GM21360 (cell line): Measurements from ENCODE around the gene TEAD4.

Experiments
- ATAC-seq: cut with Tn5 transposase; IDR thresholded peaks from one replicate; pipeline ENCODE4 v1.9.1; 2021; ENCODE audit warnings: mild to moderate bottlenecking, moderate library complexity; ENCODE audit not compliant: unreplicated experiment

The TEAD4 gene

DNA sequence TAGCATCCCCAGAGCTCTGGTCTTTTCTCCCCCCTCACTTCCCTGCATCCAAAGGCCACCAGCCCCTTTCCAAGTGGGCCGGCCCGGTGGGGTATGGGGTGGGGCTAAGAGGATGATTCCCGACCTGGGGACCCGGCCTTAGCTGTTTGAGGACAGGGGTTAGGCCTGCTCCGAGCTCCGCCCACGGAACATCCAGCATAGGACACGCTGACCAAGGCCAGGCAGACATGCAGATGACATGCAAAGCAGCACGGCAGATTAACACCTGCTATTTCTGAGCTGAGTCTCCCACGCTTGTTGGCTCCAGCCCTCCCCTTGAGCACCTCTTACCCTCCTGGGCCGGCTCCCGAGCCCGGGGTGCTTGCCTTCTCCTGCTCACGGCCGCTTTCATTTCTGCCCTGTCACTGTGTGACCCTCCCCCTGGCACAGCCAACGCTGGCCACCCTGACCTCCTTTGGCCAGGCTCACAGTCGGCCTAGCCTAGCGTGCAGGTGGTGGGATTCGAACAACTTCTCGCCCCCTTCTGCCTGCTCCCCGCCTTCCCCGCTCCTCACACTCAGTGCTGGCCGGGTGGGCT, 40.2 kb downstream of the TEAD4 start:
- no peak for ATAC-seq

DNA sequence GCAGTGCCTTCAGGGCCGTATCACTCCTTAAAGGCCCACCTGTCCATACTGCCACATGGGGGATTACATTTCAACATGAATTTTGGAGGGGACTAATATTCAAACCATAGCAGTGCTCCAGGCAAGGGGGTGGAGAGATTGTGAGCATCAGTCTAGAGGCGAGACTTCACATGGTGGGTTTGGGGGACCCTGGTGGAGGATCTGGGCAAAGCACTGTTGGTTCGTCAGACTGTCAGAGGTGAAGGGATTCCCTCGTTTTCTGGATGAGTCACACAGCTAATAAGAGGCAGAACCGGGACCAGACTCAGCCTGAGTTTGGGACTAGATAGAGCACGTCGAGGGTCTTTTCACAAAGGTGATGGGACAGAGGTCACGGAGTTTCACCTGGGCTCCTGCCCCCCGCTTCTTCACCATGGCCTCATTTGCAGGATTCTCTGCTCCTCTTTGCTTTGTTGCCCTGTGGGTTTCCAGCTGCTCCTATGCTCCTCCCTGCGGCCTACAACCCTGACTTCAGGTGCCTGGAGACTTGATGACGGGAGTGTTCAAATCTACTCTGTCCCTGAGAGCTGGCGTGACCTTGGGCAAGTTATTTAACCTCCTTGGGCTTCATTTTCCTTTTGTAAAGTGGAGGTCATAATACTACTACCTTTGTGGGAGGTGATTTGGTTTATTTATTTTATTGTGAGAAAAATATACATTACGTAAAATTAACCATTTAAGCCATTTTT, 41.5 kb downstream of the TEAD4 start:
- ATAC-seq = no peak

GRCh38 chr12:3002646-3003045, 43.4 kb downstream of the TEAD4 start:
- no peak for ATAC-seq

DNA sequence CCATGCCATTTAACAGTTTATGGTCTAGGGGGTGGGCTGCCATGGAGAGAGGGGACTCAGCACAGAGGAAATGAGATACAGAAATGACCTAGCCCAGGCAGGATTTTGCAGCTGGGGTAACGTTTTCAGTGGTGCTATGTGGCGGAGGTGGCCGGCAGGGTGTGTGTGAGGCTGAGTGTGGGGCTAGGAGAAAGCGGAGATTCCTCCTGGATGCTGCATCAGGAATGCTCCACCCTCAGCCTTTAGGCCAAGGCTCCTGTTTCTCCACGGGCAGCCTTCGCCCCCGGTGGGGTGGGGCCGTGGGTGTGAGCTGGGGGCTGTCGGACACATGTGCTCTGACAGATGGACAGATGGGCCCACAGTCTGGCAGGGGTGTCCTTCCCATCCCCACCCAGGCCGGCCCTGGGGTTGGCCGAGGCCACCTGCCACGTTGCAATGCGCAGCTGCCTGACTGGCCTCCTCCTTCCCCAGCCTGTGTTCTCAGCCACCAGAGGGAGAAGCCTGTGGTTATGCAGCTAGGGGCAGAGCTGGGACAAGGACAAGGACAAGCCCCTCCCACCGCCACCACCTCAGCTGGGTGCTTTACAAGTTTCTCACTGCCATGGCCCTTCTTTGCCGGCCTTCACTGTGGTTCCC, 44.3 kb downstream of the TEAD4 start:
- ATAC-seq = no peak

- ATAC-seq = no peak
Measured at GRCh38 chr12:3004655-3005565, 45.7 kb downstream of the TEAD4 start.

DNA sequence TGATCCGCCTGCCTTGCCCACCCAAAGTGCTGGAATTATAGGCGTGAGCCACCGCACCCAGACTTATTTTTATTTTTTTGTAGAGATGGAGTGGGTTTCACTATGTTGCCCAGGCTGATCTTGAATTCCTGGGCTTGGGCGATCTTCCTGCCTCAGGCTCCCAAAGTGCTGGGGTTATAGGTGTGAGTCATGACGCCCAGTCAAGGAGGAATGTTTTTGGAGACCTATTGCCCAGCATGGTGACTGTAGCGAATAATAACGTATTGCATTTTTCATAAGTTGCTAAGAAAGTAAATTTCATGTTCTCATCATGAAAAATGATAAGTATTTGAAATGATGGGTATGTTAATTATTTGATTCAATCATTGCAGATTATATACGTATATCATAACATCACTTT, 46.5 kb downstream of the TEAD4 start:
- ATAC-seq = no peak

DNA sequence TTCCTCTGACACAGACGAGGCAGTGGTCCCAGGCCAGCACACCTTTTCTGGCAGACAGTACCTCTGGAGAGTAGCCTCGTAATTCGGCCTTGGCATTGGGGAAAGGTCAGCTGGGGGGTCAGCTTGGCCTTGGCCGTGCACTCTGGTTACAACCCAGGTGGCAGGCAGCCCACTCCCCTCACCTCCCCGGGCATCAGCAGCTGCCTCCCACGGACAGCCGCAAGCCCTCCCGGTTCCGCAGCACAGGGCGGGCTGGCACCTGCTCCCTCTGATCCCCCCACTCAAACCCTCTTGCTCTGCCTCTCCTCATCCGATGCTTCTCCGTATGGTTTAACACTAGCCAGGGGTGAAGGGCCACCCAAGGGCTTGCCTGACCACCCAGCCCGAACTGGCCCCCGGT, 50.6 kb downstream of the TEAD4 start:
- ATAC-seq = no peak

DNA sequence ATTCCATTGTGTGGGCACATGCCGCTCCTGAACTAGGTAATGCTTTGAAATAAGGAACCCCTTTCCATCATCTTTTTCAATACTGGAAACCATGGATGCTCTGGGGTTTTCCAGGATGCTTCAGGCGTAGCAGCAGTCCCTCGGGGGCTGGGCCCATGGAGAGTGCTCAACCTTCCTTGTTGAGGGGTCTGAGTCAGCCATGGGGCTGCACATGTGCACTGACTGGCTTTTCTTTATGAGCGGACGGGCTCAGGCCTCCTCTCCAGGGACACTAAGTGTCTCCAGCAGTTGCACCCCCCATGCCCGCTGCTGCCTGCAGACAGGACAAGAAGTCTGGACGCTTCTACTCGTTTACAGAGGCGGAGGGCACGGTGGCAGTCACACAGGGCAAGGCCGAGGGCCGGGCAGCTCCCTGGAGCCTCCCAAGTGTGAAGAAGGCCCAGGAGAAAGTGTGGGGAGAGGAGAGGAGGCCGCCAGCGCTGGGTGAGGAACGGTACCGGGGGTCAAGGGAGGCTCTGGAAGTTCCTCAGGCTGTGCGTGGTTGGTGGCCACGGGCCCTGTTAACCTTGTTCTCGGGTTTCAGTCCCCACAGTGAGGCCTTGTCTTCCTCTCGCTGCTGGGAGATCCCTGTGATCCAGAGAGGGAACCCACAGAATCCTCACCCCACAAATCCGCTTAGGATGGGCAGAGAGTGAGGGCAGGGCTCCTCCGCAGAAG, 51.2 kb downstream of the TEAD4 start:
- ATAC-seq = no peak

- ATAC-seq = no peak
Measured at GRCh38 chr12:3012786-3013185, 53.6 kb downstream of the TEAD4 start.

GRCh38 chr12:3014641-3015040, 55.4 kb downstream of the TEAD4 start:
- ATAC-seq = no peak

DNA sequence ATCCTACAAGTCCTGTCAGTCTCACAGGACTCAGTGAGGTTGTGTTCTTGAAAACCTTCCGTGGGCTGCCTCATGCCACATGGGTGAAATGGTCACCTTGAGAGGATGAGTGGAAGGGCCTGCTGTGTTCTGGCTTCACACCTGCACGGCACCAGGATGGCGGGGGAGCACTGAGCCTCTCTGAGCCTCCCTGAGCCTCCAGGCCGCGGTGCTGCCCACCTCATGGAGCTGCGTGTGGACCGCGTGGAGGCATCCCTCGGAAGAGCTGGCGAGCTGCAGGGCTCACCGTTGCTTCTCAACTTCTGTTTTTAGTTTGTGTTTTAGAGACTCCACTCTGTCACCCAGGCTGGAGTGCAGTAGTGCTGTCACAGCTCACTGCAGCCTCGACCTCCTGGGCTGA, 56.2 kb downstream of the TEAD4 start:
- ATAC-seq = no peak

GRCh38 chr12:3016191-3016590, 57.0 kb downstream of the TEAD4 start:
- no peak for ATAC-seq

GRCh38 chr12:3017281-3017680, 58.1 kb downstream of the TEAD4 start:
- no peak for ATAC-seq

- ATAC-seq = no peak
Measured at GRCh38 chr12:3018284-3019004, 59.2 kb downstream of the TEAD4 start.

- ATAC-seq = no peak
Measured at GRCh38 chr12:3019005-3019680, 59.9 kb downstream of the TEAD4 start.

GRCh38 chr12:3020399-3020798, 61.2 kb downstream of the TEAD4 start:
- no peak for ATAC-seq

DNA sequence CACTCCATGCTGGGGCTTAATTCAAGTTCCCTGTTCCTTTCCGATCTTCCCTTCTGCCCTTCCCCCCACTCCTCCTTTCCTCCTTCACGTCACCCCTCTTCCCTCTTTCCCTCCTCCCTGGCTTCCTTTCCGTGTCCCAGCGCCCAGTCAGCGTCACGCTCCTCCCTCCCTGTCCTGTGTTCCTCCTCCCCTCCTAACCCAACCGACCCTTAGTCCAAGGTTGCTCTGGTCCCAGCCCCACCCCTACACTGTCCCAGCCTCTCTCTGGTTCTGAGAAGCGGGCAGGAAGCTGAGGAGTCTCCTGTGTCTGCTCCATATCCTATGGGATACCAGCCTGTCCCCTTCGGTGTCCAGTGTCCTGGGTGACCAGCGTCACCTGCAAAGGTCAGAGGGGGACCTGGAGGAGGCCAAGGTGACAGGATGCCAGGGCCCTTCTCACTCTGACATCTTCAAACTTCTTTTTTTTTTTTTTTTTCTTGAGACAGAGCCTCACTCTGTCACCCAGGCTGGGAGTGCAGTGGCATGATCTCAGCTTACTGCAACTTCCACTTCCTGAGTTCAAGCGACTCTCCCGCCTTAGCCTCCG, 61.7 kb downstream of the TEAD4 start:
- ATAC-seq = no peak

- ATAC-seq = no peak
Measured at GRCh38 chr12:3022411-3022810, 63.2 kb downstream of the TEAD4 start.

- ATAC-seq = no peak
Measured at GRCh38 chr12:3022961-3023360, 63.8 kb downstream of the TEAD4 start.
